H9 (cell line): Measurements from ENCODE around the gene MAP3K5. TPM values are rescaled to one million over a fixed set of nuclear protein-coding genes. Genes with fewer than 3 reads are reported as not detected.

ENCODE experiments used
- DNase-seq: peaks from one replicate; pipeline ENCODE4 v3.0.0-alpha.2; 2017
- H2AFZ ChIP-seq: one replicate; pipeline ENCODE4 v1.6.1; 2013; ENCODE audit warnings: mild to moderate bottlenecking, low read length, control low read depth, moderate library complexity
- H2AK5ac ChIP-seq: 2 replicates; pipeline ENCODE4 v1.6.1; 2013; ENCODE audit warnings: low read length, control low read depth, mixed read lengths; ENCODE audit not compliant: insufficient read length
- H2BK120ac ChIP-seq: one replicate; pipeline ENCODE4 v1.6.1; 2013; ENCODE audit warnings: low read depth, mild to moderate bottlenecking, low read length, control low read depth, inconsistent platforms; ENCODE audit not compliant: poor library complexity, severe bottlenecking
- H2BK12ac ChIP-seq: 2 replicates; pipeline ENCODE4 v1.6.1; 2013; ENCODE audit warnings: low read length, control low read depth, mixed read lengths, low read depth; ENCODE audit not compliant: insufficient read length
- H2BK15ac ChIP-seq: 2 replicates; pipeline ENCODE4 v1.6.1; 2013; ENCODE audit warnings: low read depth, low read length, control low read depth
- H2BK20ac ChIP-seq: one replicate; pipeline ENCODE4 v1.6.1; 2013; ENCODE audit warnings: low read depth, mild to moderate bottlenecking, low read length, control low read depth, inconsistent platforms; ENCODE audit not compliant: poor library complexity, severe bottlenecking
- H2BK5ac ChIP-seq: 2 replicates; pipeline ENCODE4 v1.6.1; 2013; ENCODE audit warnings: low read length, control low read depth, mixed read lengths; ENCODE audit not compliant: insufficient read length
- H3K14ac ChIP-seq: 2 replicates; pipeline ENCODE4 v1.6.1; 2013; ENCODE audit warnings: low read length, control low read depth; ENCODE audit not compliant: insufficient read depth
- H3K18ac ChIP-seq: 2 replicates; pipeline ENCODE4 v1.6.1; 2013; ENCODE audit warnings: low read depth, mild to moderate bottlenecking, mixed read lengths, low read length, control low read depth; ENCODE audit not compliant: insufficient read length
- H3K23ac ChIP-seq: 2 replicates; pipeline ENCODE4 v1.6.1; 2013; ENCODE audit warnings: low read length, control low read depth, mixed read lengths, low read depth; ENCODE audit not compliant: insufficient read length
- H3K23me2 ChIP-seq: 2 replicates; pipeline ENCODE4 v1.6.1; 2013; ENCODE audit warnings: low read depth, mild to moderate bottlenecking, mixed read lengths, low read length, control low read depth; ENCODE audit not compliant: insufficient read length, poor library complexity, severe bottlenecking
- H3K27ac ChIP-seq: 2 replicates; pipeline ENCODE4 v1.5.1; 2013; ENCODE audit warnings: low read length, control low read depth, mixed read lengths, low read depth; ENCODE audit not compliant: insufficient read length
- H3K27me3 ChIP-seq: 2 replicates; pipeline ENCODE4 v1.6.1; 2013; ENCODE audit warnings: low read length, control low read depth, inconsistent platforms; ENCODE audit not compliant: insufficient read depth
- H3K4ac ChIP-seq: 2 replicates; pipeline ENCODE4 v1.6.1; 2013; ENCODE audit warnings: low read depth, mild to moderate bottlenecking, control low read depth, inconsistent platforms, low read length, moderate library complexity
- H3K4me1 ChIP-seq: 2 replicates; pipeline ENCODE4 v1.6.1; 2013; ENCODE audit warnings: low read length, control low read depth, inconsistent platforms; ENCODE audit not compliant: insufficient read depth
- H3K4me2 ChIP-seq: 2 replicates; pipeline ENCODE4 v1.6.1; 2013; ENCODE audit warnings: low read length, control low read depth, mixed read lengths; ENCODE audit not compliant: insufficient read length, insufficient read depth
- H3K56ac ChIP-seq: 2 replicates; pipeline ENCODE4 v1.6.1; 2013; ENCODE audit warnings: low read depth, mild to moderate bottlenecking, mixed read lengths, low read length, control low read depth; ENCODE audit not compliant: insufficient read length
- H3K79me1 ChIP-seq: 2 replicates; pipeline ENCODE4 v1.6.1; 2013; ENCODE audit warnings: low read depth, mild to moderate bottlenecking, moderate library complexity, low read length, control low read depth, inconsistent platforms; ENCODE audit not compliant: insufficient read depth, poor library complexity, severe bottlenecking
- H3K79me2 ChIP-seq: 2 replicates; pipeline ENCODE4 v1.6.1; 2013; ENCODE audit warnings: low read length, control low read depth, inconsistent platforms; ENCODE audit not compliant: insufficient read depth
- H3K9ac ChIP-seq: 2 replicates; pipeline ENCODE4 v1.6.1; 2013; ENCODE audit warnings: low read length, control low read depth, mixed read lengths; ENCODE audit not compliant: insufficient read length; ENCODE audit errors: extremely low read depth
- H3K9me3 ChIP-seq: one replicate; pipeline ENCODE4 v1.6.1; 2013; ENCODE audit warnings: low read depth, low read length, inconsistent platforms; ENCODE audit not compliant: control insufficient read depth
- H3T11ph ChIP-seq: one replicate; pipeline ENCODE4 v1.6.1; 2013; ENCODE audit warnings: mild to moderate bottlenecking, low read length, control low read depth, inconsistent platforms
- H4K20me1 ChIP-seq: one replicate; pipeline ENCODE4 v1.6.1; 2013; ENCODE audit not compliant: control insufficient read depth, insufficient read length, insufficient read depth
- H4K5ac ChIP-seq: 2 replicates; pipeline ENCODE4 v1.6.1; 2013; ENCODE audit warnings: low read depth, mild to moderate bottlenecking, mixed read lengths, low read length, control low read depth; ENCODE audit not compliant: insufficient read length
- H4K8ac ChIP-seq: replicated peaks from 2 replicates; pipeline ENCODE4 v1.6.1; 2013; ENCODE audit warnings: low read length, control low read depth, mixed read lengths, low read depth; ENCODE audit not compliant: insufficient read length
- H4K91ac ChIP-seq: 2 replicates; pipeline ENCODE4 v1.6.1; 2013; ENCODE audit warnings: low read depth, mild to moderate bottlenecking, moderate library complexity, mixed read lengths, low read length, control low read depth; ENCODE audit not compliant: insufficient read length
- H3K27ac Mint-ChIP-seq, 3 experiments: 2 replicates in 2 of 3; 3 replicates in 1 of 3; pipeline ENCODE4 v1.8.0; 2020 to 2021; ENCODE audit warnings: mixed read lengths in 3 of 3, mild to moderate bottlenecking in 1 of 3, moderate library complexity in 1 of 3
- H3K27me3 Mint-ChIP-seq: 2 replicates; pipeline ENCODE4 v1.8.0; 2021; ENCODE audit warnings: low read depth, mild to moderate bottlenecking, moderate library complexity, mixed read lengths
- H3K36me3 Mint-ChIP-seq, 3 experiments: 2 replicates in 2 of 3; 3 replicates in 1 of 3; pipeline ENCODE4 v1.8.0; 2020 to 2021; ENCODE audit warnings: low read depth in 3 of 3, mixed read lengths in 3 of 3; ENCODE audit not compliant: insufficient read depth in 1 of 3
- H3K4me1 Mint-ChIP-seq, 2 experiments: 2 replicates each; pipeline ENCODE4 v1.8.0; 2020; ENCODE audit warnings: mixed read lengths in 2 of 2
- H3K4me3 Mint-ChIP-seq, 2 experiments: 2 replicates in 1 of 2; 3 replicates in 1 of 2; pipeline ENCODE4 v1.8.0; 2020 to 2021; ENCODE audit warnings: mild to moderate bottlenecking in 2 of 2, mixed read lengths in 2 of 2, moderate library complexity in 1 of 2
- H3K9me3 Mint-ChIP-seq, 2 experiments: 2 replicates in 1 of 2; 3 replicates in 1 of 2; pipeline ENCODE4 v1.8.0; 2020; ENCODE audit warnings: mild to moderate bottlenecking in 2 of 2, mixed read lengths in 2 of 2, moderate library complexity in 1 of 2
- CTCF ChIP-seq: fragments of 200-600 bp; sonication (generic); conservative IDR thresholded peaks from 3 replicates; pipeline ENCODE4 v1.8.0; 2021; ENCODE audit warnings: antibody characterized with exemption, mild to moderate bottlenecking
- WGBS: extraction: QIAGEN DNeasy Blood & Tissue Kit; methylation state at CpG from one replicate; pipeline ENCODE4 v1.1.7; 2013; ENCODE audit warnings: missing lambda C conversion rate, low lambda C conversion rate, mixed read lengths; ENCODE audit not compliant: insufficient read length; ENCODE audit errors: extremely low coverage; 5-methylcytosine and 5-hydroxymethylcytosine counted together
- total RNA-seq: library from RNA; stranded (reverse); gene quantifications from 2 replicates; pipeline ENCODE4 v1.2.1, GENCODE V29; 2021

MAP3K5 gene
- total RNA-seq, 1 experiment from 2014 or later: 1.6 TPM

GRCh38 chr6:136757150-136757549 is 35.1 kb downstream of the MAP3K5 start:
- no peak overlapping the region for H3K56ac ChIP-seq
- H4K8ac ChIP-seq: no peak overlapping the region
- no peaks in the 10 kb centered on the region for H3K9me3 ChIP-seq
- H2BK15ac ChIP-seq: no peak overlapping the region
- no peak overlapping the region for H4K91ac ChIP-seq
- WGBS: no CpG with 5 or more reads among the region's 2 CpGs
- H3K79me2 ChIP-seq: no peaks in the 10 kb centered on the region
- peaks cover 2% of the 10 kb centered on the region for H3K23me2 ChIP-seq
- Mint-ChIP-seq H3K4me1 (peaks cover 12 to 16% of the 10 kb centered on the region in 2 experiments), H3K9me3 (no peaks in the 10 kb centered on the region), H3K27me3 (no peaks in the 10 kb centered on the region), H3K4me3 (no peak overlapping the region), H3K27ac (no peak overlapping the region), H3K36me3 (no peaks in the 10 kb centered on the region)
- no peak overlapping the region for H3T11ph ChIP-seq
- H2BK5ac ChIP-seq: no peak overlapping the region
- H2BK12ac ChIP-seq: no peak overlapping the region
- no peak overlapping the region for H3K23ac ChIP-seq
- no peak overlapping the region for H3K18ac ChIP-seq
- H2AK5ac ChIP-seq: no peak overlapping the region
- no peak overlapping the region for H2BK120ac ChIP-seq
- H2BK20ac ChIP-seq: no peak overlapping the region
- no peak overlapping the region for H2AFZ ChIP-seq
- DNase-seq: no peak
- no peak overlapping the region for H3K4ac ChIP-seq
- no peak overlapping the region for H3K9ac ChIP-seq
- H3K4me1 ChIP-seq: peaks cover under 1% of the 10 kb centered on the region; the same call in 1 of the 2 replicates
- H3K79me1 ChIP-seq: no peaks in the 10 kb centered on the region
- no peak overlapping the region for H3K4me2 ChIP-seq
- no peaks in the 10 kb centered on the region for H3K27me3 ChIP-seq
- no peaks in the 10 kb centered on the region for H4K20me1 ChIP-seq
- no peak for TF ChIP-seq CTCF
- no peak overlapping the region for H4K5ac ChIP-seq
- H3K27ac ChIP-seq: no peak overlapping the region
- H3K14ac ChIP-seq: no peak overlapping the region
